GM18519 (cell line): ENCODE measurements around the gene RAC2.
A peak's percentile ranks its signal among the peaks of the same experiment; 100 is the strongest.
"Not testable (repeated sequence)": the region's sequence is repeated elsewhere in the genome, so short reads cannot be mapped to it uniquely, and the experiment has no call there.

Experiments used
- ATAC-seq: cut with Tn5 transposase; IDR thresholded peaks from one replicate; pipeline ENCODE4 v1.9.1; 2021; ENCODE audit warnings: mild to moderate bottlenecking, moderate library complexity; ENCODE audit not compliant: unreplicated experiment, low FRiP score

Gene RAC2

DNA sequence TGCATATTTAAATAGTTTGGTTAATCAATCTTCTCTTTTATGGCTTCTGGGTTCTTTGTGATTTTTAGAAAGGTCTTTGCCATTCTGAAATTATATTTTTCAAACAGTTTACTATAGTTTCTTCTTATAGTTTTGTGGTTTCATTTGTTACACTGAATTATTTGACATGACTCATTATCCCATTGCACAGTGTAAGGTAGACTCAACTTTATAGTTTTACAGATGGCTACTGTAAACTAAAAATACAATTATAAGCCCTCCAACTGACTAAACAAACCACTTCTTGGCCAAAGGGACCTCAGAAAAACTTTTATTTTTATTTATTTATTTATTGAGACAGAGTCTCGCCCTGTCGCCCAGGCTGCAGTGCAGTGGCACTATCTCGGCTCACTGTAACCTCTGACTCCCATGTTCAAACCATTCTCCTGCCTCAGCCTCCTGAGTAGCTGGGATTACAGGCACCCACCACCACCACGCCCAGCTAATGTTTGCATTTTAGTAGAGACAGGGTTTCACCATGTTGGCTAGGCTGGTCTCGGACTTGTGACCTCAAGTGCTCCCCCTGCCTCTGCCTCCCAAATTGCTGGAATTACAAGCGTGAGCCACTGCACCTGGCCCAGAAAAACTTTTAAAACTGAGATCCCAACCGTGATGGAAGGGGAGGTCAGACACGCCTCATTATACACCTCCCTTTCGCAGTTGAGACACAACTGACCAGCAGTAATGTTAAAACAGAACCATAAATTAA is 14.1 kb upstream of the RAC2 start:
- no peak for ATAC-seq

GRCh38 chr22:37256075-37256726 is 12.1 kb upstream of the RAC2 start:
- ATAC-seq: no peak

GRCh38 chr22:37255558-37256006 is 11.5 kb upstream of the RAC2 start:
- ATAC-seq: no peak

DNA sequence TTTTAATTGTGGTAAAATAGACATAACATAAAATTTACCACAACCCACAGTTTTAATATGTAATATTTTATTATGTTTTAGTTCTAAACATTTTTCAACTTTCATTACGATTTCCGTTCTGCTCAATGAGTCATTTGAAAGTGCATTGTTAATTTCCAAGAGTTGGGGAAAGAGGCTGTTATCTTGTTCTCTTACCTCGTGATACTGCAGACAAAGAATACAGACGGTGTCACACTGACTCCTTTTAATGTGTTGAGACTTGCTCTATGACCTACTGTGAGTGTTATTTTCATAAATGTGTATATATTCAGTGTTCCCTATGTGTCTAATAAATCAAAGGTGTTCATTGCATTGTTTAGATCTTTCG is 10.8 kb upstream of the RAC2 start:
- no peak for ATAC-seq

DNA sequence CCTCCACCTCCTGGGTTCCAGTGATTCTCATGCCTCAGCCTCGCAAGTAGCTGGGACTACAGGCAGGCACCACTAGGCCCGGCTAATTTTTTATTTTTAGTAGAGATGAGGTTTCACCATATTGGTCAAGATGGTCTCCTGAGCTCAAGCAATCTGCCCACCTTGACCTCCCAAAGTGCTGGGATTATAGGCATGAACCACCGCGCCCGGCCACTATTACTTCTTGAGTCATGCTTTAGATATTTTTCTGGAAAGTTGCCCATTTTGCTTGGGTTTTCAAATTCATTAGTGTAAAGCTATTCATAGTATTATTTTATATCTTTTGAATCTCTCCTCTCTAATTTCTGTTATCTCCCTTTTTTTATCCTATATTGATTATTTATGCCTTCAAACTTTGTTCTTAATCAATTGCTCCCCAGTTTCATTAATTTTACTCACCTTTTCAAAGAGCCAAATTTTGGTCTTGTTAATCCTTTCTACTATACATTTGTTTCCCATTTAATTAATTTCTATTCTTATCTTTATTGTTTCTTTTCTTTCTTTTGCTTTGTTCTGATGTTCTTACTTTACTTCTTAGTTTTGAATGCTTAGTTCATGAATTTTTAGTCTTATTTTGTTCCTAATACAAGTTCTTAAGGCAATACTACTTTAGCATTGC is 10.3 kb upstream of the RAC2 start:
- ATAC-seq: no peak

- ATAC-seq: no peak
Observed at GRCh38 chr22:37253126-37253660, 9.1 kb upstream of the RAC2 start.

DNA sequence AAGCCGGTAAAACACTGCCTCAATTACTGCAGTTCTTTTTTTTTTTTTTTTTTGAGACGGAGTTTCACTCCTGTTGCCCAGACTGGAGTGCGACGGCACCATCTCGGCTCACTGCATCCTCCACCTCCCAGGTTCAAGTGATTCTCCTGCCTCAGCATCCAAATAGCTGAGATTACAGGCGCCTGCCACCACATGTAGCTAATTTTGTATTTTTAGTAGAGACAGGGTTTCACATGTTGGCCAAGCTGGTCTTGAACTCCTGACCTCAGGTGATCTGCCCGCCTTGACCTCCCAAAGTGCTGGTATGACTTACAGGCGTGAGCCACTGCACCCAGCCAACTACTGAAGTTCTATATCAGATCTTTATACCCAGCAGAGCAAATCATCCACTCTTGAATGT is 7.8 kb upstream of the RAC2 start:
- not testable (repeated sequence) for ATAC-seq

GRCh38 chr22:37249986-37250385 is 5.9 kb upstream of the RAC2 start:
- no peak for ATAC-seq

DNA sequence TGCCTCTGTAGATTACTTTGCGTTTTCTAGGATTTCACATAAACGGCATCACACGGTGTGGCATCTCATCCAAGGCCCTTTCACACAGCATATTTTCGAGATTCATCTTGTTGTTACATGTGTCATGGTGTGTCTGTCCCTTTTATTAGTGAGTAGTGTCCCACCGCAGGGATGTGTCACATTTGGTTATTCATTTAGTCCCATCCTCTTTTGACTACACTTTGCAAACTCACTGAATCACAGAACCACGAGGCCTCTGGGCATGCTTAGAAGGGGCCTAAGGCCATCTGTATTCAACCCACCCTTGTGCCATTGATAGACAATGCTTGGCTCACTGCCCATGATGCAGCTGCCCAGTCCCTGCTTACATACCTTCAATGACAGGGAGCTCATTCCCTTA is 4.2 kb upstream of the RAC2 start:
- no peak for ATAC-seq

DNA sequence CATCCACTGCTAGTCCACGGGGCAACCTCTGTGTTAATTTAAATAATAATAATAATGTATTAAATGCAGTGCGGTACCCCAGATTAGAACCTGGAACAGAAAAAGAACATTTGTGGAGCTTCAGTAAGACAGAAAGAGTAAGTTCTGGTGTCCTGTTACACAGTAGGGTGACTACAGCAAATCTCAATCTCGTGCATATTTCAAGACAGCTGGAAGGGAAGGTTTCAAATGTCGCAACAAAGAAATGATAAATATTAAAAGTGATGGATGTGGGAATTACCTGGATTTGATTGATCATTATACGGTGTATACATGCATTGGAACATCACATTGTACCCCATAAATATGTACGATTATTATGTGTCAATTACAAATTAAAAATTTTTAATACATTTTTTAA is 1.7 kb upstream of the RAC2 start:
- no peak for ATAC-seq

DNA sequence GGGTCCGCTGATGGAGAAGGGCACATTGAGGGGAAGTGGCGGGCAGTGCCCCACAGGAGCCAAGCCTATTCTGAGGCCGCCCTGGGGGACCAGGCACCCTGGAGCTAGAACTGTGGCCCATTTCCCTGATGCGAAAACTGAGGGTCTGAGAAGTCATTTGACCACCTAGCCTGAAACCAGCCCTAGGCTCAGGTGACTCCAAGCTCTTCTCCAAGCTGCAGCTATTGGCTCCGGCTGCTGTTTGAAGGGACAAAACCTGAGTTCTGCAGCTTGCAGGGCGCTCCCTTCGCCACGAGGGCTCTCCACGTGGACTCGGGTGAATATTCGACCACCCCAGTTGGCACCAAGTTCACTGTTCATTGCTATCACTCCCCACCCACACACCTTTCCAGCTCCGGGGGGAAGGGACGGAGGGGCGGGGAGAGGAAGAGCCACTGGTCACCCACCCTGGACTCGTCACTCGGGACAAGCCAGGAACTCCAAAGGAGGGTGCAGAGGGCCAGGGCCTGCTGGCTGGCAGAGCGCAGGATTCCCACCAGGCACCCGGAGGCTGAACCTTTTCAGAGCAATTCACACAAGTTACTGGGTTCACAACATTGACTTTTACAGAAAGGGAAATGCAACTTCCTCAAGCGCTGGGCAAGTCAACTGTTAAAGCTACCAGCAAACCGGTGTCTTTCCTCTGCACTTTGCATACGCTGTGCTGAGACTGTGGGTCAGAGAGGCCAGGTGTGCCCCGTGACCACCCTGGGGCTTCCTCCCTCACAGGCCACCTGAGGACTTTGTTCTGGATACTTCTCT is 1.1 kb upstream of the RAC2 start:
- no peak for ATAC-seq

DNA sequence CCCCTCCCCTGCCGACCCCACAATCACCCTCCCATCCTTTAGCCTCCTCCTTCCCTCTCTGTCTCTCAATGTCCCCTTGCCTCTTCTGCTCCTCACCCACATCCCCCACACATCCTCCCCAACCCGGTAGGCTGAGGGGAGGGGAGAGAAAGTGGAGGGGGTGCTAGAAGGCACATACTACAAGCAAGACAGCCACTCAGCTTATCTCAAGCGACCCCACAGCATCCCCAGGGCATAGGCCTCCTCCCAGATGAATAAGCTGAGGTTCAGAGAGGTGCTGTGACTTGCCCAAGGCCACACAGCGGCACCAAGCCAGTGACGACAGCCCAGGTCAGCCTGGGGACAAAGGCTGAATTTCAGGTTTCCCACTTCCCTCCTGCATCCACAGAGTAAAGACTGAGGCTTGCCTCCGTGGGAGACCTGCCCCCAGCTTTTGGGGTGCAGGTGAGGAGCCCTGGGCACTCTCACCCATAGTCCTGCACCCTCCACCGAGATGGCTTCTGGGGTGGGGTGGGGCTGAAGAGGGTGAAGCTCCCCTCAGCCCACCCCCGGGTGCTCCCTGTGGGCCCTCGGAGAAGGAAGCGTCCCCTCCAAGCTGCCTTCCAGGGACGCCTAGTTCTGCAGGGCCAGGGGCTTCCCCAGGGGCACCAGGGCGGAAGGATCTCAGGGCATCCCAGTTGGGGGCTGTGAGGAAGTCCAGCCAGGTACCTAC is 511 bp downstream of the RAC2 start:
- no peak for ATAC-seq

GRCh38 chr22:37242395-37242918 is 1.6 kb downstream of the RAC2 start:
- peak; percentile 48 for ATAC-seq

DNA sequence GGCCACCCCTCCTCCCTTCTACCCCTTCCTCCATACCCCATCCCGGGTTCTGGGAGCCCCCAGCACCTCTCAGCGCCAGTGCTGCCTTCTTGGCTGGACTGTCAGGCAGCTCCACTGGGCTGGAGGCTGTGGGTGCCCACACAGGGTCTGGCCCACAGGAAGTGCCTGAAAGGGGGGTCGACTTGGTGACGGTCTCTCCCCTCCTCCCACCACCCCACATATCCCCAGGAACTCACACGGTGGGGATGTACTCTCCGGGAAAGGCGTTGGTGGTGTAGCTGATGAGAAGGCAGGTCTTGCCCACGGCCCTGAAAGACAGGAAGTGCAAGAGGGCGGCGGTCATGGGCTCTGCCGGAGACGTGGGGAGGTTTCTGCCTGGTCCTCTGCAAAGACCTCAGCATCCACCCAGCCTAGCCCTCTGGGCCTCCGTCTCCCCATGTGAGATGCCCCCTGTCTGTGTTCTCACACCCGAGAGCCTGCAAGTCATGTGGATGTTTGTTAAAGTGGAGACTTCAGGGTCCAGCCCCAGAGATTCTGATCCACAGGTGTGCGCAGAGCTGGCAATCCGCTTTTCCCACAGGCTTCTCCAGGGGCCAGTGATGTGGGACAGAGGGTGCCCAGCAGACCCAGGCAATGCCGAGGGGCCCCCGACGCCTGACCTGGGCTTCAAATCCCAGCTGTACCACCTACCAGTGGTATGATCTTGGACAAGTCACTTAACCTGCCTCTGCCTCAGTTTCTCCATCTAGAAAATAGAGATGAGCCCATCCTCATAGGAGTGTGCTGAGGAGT is 2.5 kb downstream of the RAC2 start:
- ATAC-seq: no peak

DNA sequence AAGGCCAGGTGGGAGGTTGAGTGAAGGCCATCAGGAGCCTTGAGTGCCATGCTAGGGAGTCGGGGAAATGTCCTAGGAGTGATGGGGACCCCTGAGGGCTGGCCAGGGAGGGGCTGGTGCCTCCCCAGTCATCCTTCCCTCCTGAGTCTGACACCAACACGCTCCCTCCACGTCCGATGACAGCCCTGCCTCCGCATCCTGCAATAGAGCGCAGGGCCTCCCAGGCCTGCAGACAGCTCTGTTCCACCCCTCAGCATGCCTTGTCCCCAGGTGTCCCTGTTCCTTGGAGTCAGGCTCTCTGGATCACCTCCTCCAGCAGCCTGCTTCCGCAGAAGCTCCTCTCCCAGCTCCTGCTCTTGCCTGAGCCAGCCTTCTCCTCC is 3.1 kb downstream of the RAC2 start:
- no peak for ATAC-seq

- no peak for ATAC-seq
Observed at GRCh38 chr22:37240240-37240940, 3.7 kb downstream of the RAC2 start.

GRCh38 chr22:37239336-37240239 is 4.5 kb downstream of the RAC2 start:
- no peak for ATAC-seq
